HEK293T (cell line): ENCODE measurements around the gene ALPP.
A peak's percentile ranks its signal among the peaks of the same experiment; 100 is the strongest.
"Not testable (repeated sequence)": the region's sequence is repeated elsewhere in the genome, so short reads cannot be mapped to it uniquely, and the experiment has no call there.

ENCODE experiments used
- CTCF ChIA-PET: fragments of 350-600 bp; formaldehyde crosslinking; extraction: SDS; loops from one replicate; lab custom pipeline; 2021; ENCODE audit warnings: antibody characterized with exemption, inconsistent platforms; lab: Yijun Ruan, JAX
- POLR2A ChIA-PET: fragments of 350-600 bp; formaldehyde crosslinking; extraction: SDS; loops from one replicate; lab custom pipeline; 2020; ENCODE audit warnings: antibody characterized with exemption, inconsistent platforms; lab: Yijun Ruan, JAX
- DNase-seq: peaks from one replicate; pipeline ENCODE4 v3.0.0; 2012; ENCODE audit warnings: mixed read lengths; ENCODE audit errors: extremely low spot score
- ARNT ChIP-seq: fragments of 450-650 bp; IDR thresholded peaks from 2 replicates; pipeline ENCODE4 v1.6.1; 2017; ENCODE audit warnings: mild to moderate bottlenecking
- BHLHE40 ChIP-seq: fragments of 450-650 bp; IDR thresholded peaks from 2 replicates; pipeline ENCODE4 v1.6.1; 2016; ENCODE audit warnings: mild to moderate bottlenecking, moderate library complexity, borderline replicate concordance
- CTBP1 ChIP-seq: fragments of 450-650 bp; IDR thresholded peaks from 2 replicates; pipeline ENCODE4 v1.6.1; 2016; ENCODE audit warnings: borderline replicate concordance
- ELF4 ChIP-seq: fragments of 450-650 bp; IDR thresholded peaks from 2 replicates; pipeline ENCODE4 v1.6.1; 2017; ENCODE audit warnings: antibody characterized with exemption
- FOXA1 ChIP-seq: fragments of 450-650 bp; IDR thresholded peaks from 2 replicates; pipeline ENCODE4 v1.6.1; 2016; ENCODE audit warnings: mild to moderate bottlenecking
- FOXK2 ChIP-seq: fragments of 450-650 bp; IDR thresholded peaks from 2 replicates; pipeline ENCODE4 v1.6.1; 2016; ENCODE audit warnings: mild to moderate bottlenecking
- FOXM1 ChIP-seq: fragments of 450-650 bp; IDR thresholded peaks from 2 replicates; pipeline ENCODE4 v1.6.1; 2017; ENCODE audit warnings: mild to moderate bottlenecking, borderline replicate concordance
- HDGF ChIP-seq: fragments of 450-650 bp; IDR thresholded peaks from 2 replicates; pipeline ENCODE4 v1.6.1; 2017; ENCODE audit warnings: antibody characterized with exemption, borderline replicate concordance
- L3MBTL2 ChIP-seq: fragments of 450-650 bp; conservative IDR thresholded peaks from 2 replicates; pipeline ENCODE4 v1.6.1; 2016; ENCODE audit warnings: mild to moderate bottlenecking
- LEF1 ChIP-seq: fragments of 450-650 bp; IDR thresholded peaks from 2 replicates; pipeline ENCODE4 v1.6.1; 2017; ENCODE audit warnings: mild to moderate bottlenecking, borderline replicate concordance
- NFRKB ChIP-seq: fragments of 450-650 bp; IDR thresholded peaks from 2 replicates; pipeline ENCODE4 v1.6.1; 2016; ENCODE audit warnings: mild to moderate bottlenecking, moderate library complexity
- SP1 ChIP-seq: fragments of 450-650 bp; IDR thresholded peaks from 2 replicates; pipeline ENCODE4 v1.6.1; 2017
- SUZ12 ChIP-seq: fragments of 450-650 bp; IDR thresholded peaks from 2 replicates; pipeline ENCODE4 v1.6.1; 2016; ENCODE audit warnings: mild to moderate bottlenecking
- TARDBP ChIP-seq: fragments of 450-650 bp; IDR thresholded peaks from 2 replicates; pipeline ENCODE4 v1.6.1; 2016
- ZNF384 ChIP-seq: fragments of 450-650 bp; IDR thresholded peaks from 2 replicates; pipeline ENCODE4 v1.6.1; 2016
- TF ChIP-seq, protein P1 (sequence below): fragments of 450-650 bp; IDR thresholded peaks from 2 replicates; pipeline ENCODE4 v1.6.1; 2016

Gene ALPP

GRCh38 chr2:232367016-232367415 lies 11.5 kb upstream of the ALPP start:
- CTCF ChIA-PET: interaction anchor here (0.6 to 1.7 kb wide), 13 partner anchors 19 to 461 kb away, joined by 3 to 13 read pairs (median 3); no protein-coding TSS in a partner anchor
- DNase-seq: no peak
- TF ChIP-seq FOXA1 (no peak), ZNF384 (no peak), LEF1 (no peak), ARNT (no peak), FOXM1 (no peak), BHLHE40 (no peak), ELF4 (no peak), TARDBP (no peak), CTBP1 (no peak), HDGF (no peak), FOXK2 (no peak)
- TF ChIP-seq, protein P1, sequence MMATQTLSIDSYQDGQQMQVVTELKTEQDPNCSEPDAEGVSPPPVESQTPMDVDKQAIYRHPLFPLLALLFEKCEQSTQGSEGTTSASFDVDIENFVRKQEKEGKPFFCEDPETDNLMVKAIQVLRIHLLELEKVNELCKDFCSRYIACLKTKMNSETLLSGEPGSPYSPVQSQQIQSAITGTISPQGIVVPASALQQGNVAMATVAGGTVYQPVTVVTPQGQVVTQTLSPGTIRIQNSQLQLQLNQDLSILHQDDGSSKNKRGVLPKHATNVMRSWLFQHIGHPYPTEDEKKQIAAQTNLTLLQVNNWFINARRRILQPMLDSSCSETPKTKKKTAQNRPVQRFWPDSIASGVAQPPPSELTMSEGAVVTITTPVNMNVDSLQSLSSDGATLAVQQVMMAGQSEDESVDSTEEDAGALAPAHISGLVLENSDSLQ: no peak
- POLR2A ChIA-PET: no interaction called here

DNA sequence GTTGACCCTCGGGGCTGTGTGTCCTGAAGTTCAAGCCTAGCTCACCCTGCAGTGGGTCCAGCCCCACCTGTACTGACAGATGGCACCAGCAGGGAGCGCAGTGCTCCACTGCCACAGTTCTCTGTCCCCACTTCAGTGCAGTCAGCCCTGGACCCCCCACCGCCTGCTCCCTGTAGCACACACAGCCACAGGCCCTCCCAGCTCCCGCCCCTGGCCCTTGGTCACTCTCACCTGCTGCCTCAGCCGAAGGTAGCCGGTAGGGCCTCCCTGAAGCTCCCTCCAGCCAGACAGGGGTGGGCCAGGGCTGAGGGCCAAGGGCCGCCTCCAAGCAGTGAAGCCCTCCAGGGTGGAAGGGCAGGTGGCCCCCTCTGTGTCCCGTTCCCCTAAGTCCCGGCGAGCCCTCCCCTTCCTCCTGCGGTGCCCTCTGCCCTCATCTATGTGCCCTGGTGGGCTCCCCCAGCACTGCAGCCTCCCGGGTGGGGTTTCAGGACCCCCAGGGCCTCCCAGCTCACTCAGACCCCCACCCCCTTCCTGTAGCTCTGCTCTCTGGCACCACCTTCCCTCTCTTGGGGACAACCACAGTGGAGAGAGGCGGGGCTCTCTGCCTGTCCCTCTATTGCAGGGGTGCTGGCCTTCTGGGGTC lies 10.8 kb upstream of the ALPP start:
- no peak for TF ChIP-seq ZNF384
- TF ChIP-seq BHLHE40: no peak
- TF ChIP-seq FOXM1: no peak
- no peak for TF ChIP-seq FOXA1
- ChIA-PET POLR2A (no interaction called here), CTCF (interaction anchor here (0.6 to 1.7 kb wide), 12 partner anchors 18 to 462 kb away, joined by 3 to 13 read pairs (median 3); no protein-coding TSS in a partner anchor)
- DNase-seq: peak; percentile 47

- TF ChIP-seq TARDBP (no peak), LEF1 (no peak), ZNF384 (no peak), SUZ12 (no peak), ARNT (no peak), FOXA1 (no peak), BHLHE40 (no peak)
- TF ChIP-seq, protein P1: no peak
- CTCF ChIA-PET: interaction anchor here (1.0 kb wide), 1 partner anchor 44 kb away, joined by 4 read pairs; no protein-coding TSS in a partner anchor
- DNase-seq: no peak
- POLR2A ChIA-PET: no interaction called here
Measured at GRCh38 chr2:232368311-232368731, 10.2 kb upstream of the ALPP start.

DNA sequence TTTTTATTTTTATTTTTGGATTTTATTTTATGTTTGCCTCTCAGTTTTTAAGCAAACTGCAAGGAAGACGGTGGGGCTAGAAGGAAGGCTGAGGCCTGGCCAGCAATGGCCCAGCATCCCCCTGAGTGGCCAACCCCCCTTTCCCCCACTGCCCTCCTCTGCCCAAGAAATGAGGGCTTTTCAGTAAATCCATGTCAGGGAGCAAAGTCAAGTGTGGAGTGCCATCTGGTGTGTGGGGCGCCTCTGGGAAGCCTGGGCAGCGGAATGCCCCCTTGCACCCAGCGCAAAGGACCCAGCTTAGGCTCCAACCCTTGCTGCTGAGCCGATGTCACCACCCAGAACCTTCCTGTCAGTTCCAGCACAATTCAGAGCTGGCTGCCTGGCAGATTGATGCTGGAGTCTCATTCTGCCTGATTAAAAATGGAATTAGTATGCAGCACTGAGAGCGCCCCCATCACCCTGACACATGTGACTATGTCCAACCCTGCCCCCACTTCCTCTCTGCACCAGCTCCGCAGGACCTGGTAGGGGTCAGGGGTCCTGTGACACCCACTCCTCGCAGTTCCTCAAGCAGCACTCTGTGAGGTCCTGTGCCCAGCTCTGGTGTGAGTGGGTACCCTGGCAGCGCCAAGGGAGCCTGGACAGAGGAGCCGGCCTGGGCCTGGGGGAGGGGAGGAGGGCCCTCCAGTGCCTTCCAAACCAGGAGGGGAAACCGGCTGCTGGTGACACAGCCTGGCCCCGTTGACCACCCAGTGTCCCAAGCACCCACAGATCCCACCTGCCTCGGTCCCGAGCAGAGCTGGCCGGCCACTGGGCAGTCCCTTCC lies 9.2 kb upstream of the ALPP start:
- DNase-seq: no peak
- CTCF ChIA-PET: no interaction called here
- TF ChIP-seq TARDBP (no peak), CTBP1 (no peak), ARNT (no peak), ELF4 (no peak), LEF1 (no peak), L3MBTL2 (no peak), FOXA1 (no peak), SUZ12 (no peak), SP1 (no peak), FOXM1 (no peak), HDGF (no peak), ZNF384 (no peak), NFRKB (no peak), FOXK2 (no peak), BHLHE40 (no peak)
- TF ChIP-seq, protein P1: no peak
- POLR2A ChIA-PET: no interaction called here

- DNase-seq, POLR2A ChIA-PET, CTCF ChIA-PET: not testable (repeated sequence)
Measured at GRCh38 chr2:232370007-232370406, 8.5 kb upstream of the ALPP start.
